T-cell (primary cell): ENCODE results near the gene RBM44. TPM values are rescaled to one million over a fixed set of nuclear protein-coding genes. Genes with fewer than 3 reads are reported as not detected.

Experiments used
- ATAC-seq, 4 experiments: fragments of 200-7000 bp in 3 of 4; fragments of 150-1000 bp in 1 of 4; cut with Tn5 transposase; replicated peaks in 1 of 4; 1 replicate in 3 of 4; 2 replicates in 1 of 4; pipeline ENCODE4 v1.10.0; 2021; ENCODE audit warnings: moderate library complexity in 3 of 4, mild to moderate bottlenecking in 2 of 4, moderate number of reproducible peaks in 1 of 4
- CTCF ChIA-PET, 2 donors: fragments of 300-600 bp; sonication (Branson Sonifier 250); formaldehyde crosslinking; loops; one replicate each; lab custom pipeline; 2022; ENCODE audit warnings: antibody characterized with exemption in 2 of 2; lab: Charles Lee
- POLR2A ChIA-PET, 2 donors: fragments of 300-600 bp; sonication (Branson Sonifier 250); formaldehyde crosslinking; loops; one replicate each; lab custom pipeline; 2022; ENCODE audit warnings: antibody characterized with exemption in 2 of 2; lab: Charles Lee
- DNase-seq, 35 experiments: peaks; one replicate each; pipeline versions ENCODE4 v3.0.0 to v3.0.0-alpha.2; 2013 to 2023
- H3K27ac ChIP-seq: one replicate; pipeline ENCODE4 v1.5.1; 2013; ENCODE audit warnings: low read length
- H3K27me3 ChIP-seq, 2 experiments: replicated peaks in 1 of 2; 1 replicate in 1 of 2; 2 replicates in 1 of 2; pipeline versions ENCODE4 v1.6.1 to v1.7.0; 2013; ENCODE audit warnings: low read length in 1 of 2, mixed read lengths in 1 of 2; ENCODE audit not compliant: control insufficient read depth in 2 of 2, insufficient read depth in 2 of 2; ENCODE audit errors: extremely low read depth in 1 of 2
- H3K36me3 ChIP-seq, 2 donors: 1 replicate in 1 of 2; 2 replicates in 1 of 2; pipeline versions ENCODE4 v1.6.1 to v1.7.0; 2013; ENCODE audit warnings: low read length in 1 of 2; ENCODE audit not compliant: control insufficient read depth in 2 of 2, insufficient read depth in 1 of 2; ENCODE audit errors: extremely low read depth in 1 of 2
- H3K4me1 ChIP-seq, 2 experiments: 1 replicate in 1 of 2; 2 replicates in 1 of 2; pipeline versions ENCODE4 v1.6.1 to v1.7.0; 2013; ENCODE audit warnings: low read length in 2 of 2, mixed read lengths in 1 of 2; ENCODE audit not compliant: insufficient read depth in 2 of 2, control insufficient read depth in 1 of 2; ENCODE audit errors: extremely low read depth in 1 of 2
- H3K4me3 ChIP-seq, 2 donors: 1 replicate in 1 of 2; 2 replicates in 1 of 2; pipeline versions ENCODE4 v1.5.1 to v1.7.0; 2013; ENCODE audit warnings: mild to moderate bottlenecking in 2 of 2, low read length in 1 of 2, moderate library complexity in 1 of 2; ENCODE audit not compliant: control insufficient read depth in 1 of 2; ENCODE audit errors: extremely low read depth in 1 of 2
- H3K9me3 ChIP-seq: 2 replicates; pipeline ENCODE4 v1.7.0; 2013
- H3K27ac Mint-ChIP-seq, 2 donors: one replicate each; pipeline ENCODE4 v1.8.0; 2020 to 2021; ENCODE audit warnings: mild to moderate bottlenecking in 2 of 2, mixed read lengths in 2 of 2
- H3K27me3 Mint-ChIP-seq, 2 donors: one replicate each; pipeline ENCODE4 v1.8.0; 2021 to 2022; ENCODE audit warnings: mixed read lengths in 2 of 2
- H3K36me3 Mint-ChIP-seq: one replicate; pipeline ENCODE4 v1.8.0; 2021; ENCODE audit warnings: mixed read lengths
- H3K4me1 Mint-ChIP-seq, 3 donors: one replicate each; pipeline ENCODE4 v1.8.0; 2020 to 2022; ENCODE audit warnings: mixed read lengths in 3 of 3, mild to moderate bottlenecking in 1 of 3
- H3K4me3 Mint-ChIP-seq, 3 donors: one replicate each; pipeline ENCODE4 v1.8.0; 2020 to 2022; ENCODE audit warnings: mild to moderate bottlenecking in 3 of 3, mixed read lengths in 3 of 3, moderate library complexity in 3 of 3
- H3K9me3 Mint-ChIP-seq, 3 donors: one replicate each; pipeline ENCODE4 v1.8.0; 2020 to 2022; ENCODE audit warnings: mixed read lengths in 3 of 3
- WGBS: methylation state at CpG from one replicate; pipeline ENCODE4 v1.1.5; 2013; ENCODE audit warnings: missing lambda C conversion rate; ENCODE audit not compliant: insufficient coverage; 5-methylcytosine and 5-hydroxymethylcytosine counted together
- total RNA-seq, 35 experiments: library from RNA in 6 of 35; stranded (reverse) in 6 of 35; fragments of 120-200 nt in 1 of 35; gene quantifications; one replicate each; pipeline versions ENCODE4 v1.2.1 to v1.2.4 and lab custom pipeline; 2013 to 2026

Gene RBM44
- total RNA-seq, 5 donors from 2014 or later (not counting 1 experiment from before 2014, with no cell fraction given), result 0.53 to 2.8 (median 0.98) TPM

GRCh38 chr2:237873897-237874551 lies 75.4 kb downstream of the RBM44 start:
- Mint-ChIP-seq H3K27ac (no peak overlapping the region), H3K4me1 (peaks cover 8 to 15% (median 10%) of the 10 kb centered on the region in 3 donors), H3K4me3 (peak overlapping the region in 1 of 3 donors; percentile 51), H3K9me3 (no peaks in the 10 kb centered on the region), H3K36me3 (no peaks in the 10 kb centered on the region), H3K27me3 (peaks cover 11 to 21% of the 10 kb centered on the region in 2 donors)
- Histone ChIP-seq H3K4me3 (no peak overlapping the region), H3K27me3 (peaks cover 1 to 59% of the 10 kb centered on the region in 2 experiments), H3K27ac (no peak overlapping the region), H3K36me3 (no peaks in the 10 kb centered on the region), H3K4me1 (peaks cover 0 to 10% of the 10 kb centered on the region in 2 experiments), H3K9me3 (no peaks in the 10 kb centered on the region)
- whole genome bisulfite sequencing, result 89% methylated on average over 13 of the region's 14 CpGs
- ChIA-PET POLR2A (no interaction called here), CTCF (interaction anchor here in 1 of 2 donors (0.7 kb wide), 1 partner anchor 393 kb away, joined by 3 read pairs; no protein-coding TSS in a partner anchor)
- ATAC-seq, result no peak
- no peak for DNase-seq

- no peak overlapping the region for H3K4me3 ChIP-seq
- Mint-ChIP-seq H3K4me1 (peaks cover 5 to 10% (median 6%) of the 10 kb centered on the region in 3 donors), H3K27me3 (peaks cover 5 to 17% of the 10 kb centered on the region in 2 donors), H3K9me3 (no peaks in the 10 kb centered on the region), H3K36me3 (no peaks in the 10 kb centered on the region), H3K4me3 (no peak overlapping the region), H3K27ac (no peak overlapping the region)
- 86% methylated on average over 6 of the region's 7 CpGs for WGBS
- POLR2A ChIA-PET, result no interaction called here
- CTCF ChIA-PET, result no interaction called here
- ATAC-seq (no peak), DNase-seq (no peak)
- peaks cover 0 to 57% of the 10 kb centered on the region in 2 experiments for H3K27me3 ChIP-seq
- H3K4me1 ChIP-seq, result peaks cover 0 to 10% of the 10 kb centered on the region in 2 experiments
- H3K9me3 ChIP-seq, result no peaks in the 10 kb centered on the region
- no peak overlapping the region for H3K27ac ChIP-seq
- no peaks in the 10 kb centered on the region for H3K36me3 ChIP-seq
Observed at GRCh38 chr2:237874585-237875161, 76.1 kb downstream of the RBM44 start.

GRCh38 chr2:237875256-237876060 lies 76.9 kb downstream of the RBM44 start:
- POLR2A ChIA-PET, result no interaction called here

GRCh38 chr2:237876061-237876526 lies 77.5 kb downstream of the RBM44 start:
- Histone ChIP-seq H3K4me1 (peaks cover 0 to 10% of the 10 kb centered on the region in 2 experiments), H3K27ac (no peak overlapping the region), H3K36me3 (no peaks in the 10 kb centered on the region), H3K27me3 (peaks cover 0 to 44% of the 10 kb centered on the region in 2 experiments), H3K4me3 (no peak overlapping the region), H3K9me3 (no peaks in the 10 kb centered on the region)
- ATAC-seq, result no peak
- H3K9me3 Mint-ChIP-seq, result no peaks in the 10 kb centered on the region
- peaks cover 0 to 7% of the 10 kb centered on the region in 2 donors for H3K27me3 Mint-ChIP-seq
- peaks cover 5 to 10% (median 6%) of the 10 kb centered on the region in 3 donors for H3K4me1 Mint-ChIP-seq
- 78% methylated on average over 14 of the region's 14 CpGs for WGBS
- POLR2A ChIA-PET, result no interaction called here
- no peak overlapping the region for H3K4me3 Mint-ChIP-seq
- no peak overlapping the region for H3K27ac Mint-ChIP-seq
- CTCF ChIA-PET, result interaction anchor here in 1 of 2 donors (0.6 kb wide), 1 partner anchor 8 kb away, joined by 10 read pairs; no protein-coding TSS in a partner anchor
- H3K36me3 Mint-ChIP-seq, result no peaks in the 10 kb centered on the region
- no peak for DNase-seq

More at GRCh38 chr2:237875256-237876060, 76.9 kb downstream of the RBM44 start:
- Mint-ChIP-seq H3K36me3 (no peaks in the 10 kb centered on the region), H3K27me3 (peaks cover 3 to 13% of the 10 kb centered on the region in 2 donors), H3K27ac (no peak overlapping the region), H3K4me3 (no peak overlapping the region), H3K4me1 (peaks cover 5 to 10% (median 6%) of the 10 kb centered on the region in 3 donors), H3K9me3 (no peaks in the 10 kb centered on the region)
- Histone ChIP-seq H3K4me1 (peaks cover 0 to 10% of the 10 kb centered on the region in 2 experiments), H3K4me3 (no peak overlapping the region), H3K36me3 (no peaks in the 10 kb centered on the region), H3K9me3 (no peaks in the 10 kb centered on the region), H3K27ac (no peak overlapping the region), H3K27me3 (peaks cover 0 to 51% of the 10 kb centered on the region in 2 experiments)
- no peak for DNase-seq
- CTCF ChIA-PET, result no interaction called here
- no peak for ATAC-seq
- WGBS, result 78% methylated on average over 12 of the region's 16 CpGs

GRCh38 chr2:237876532-237876931 lies 78.0 kb downstream of the RBM44 start:
- H3K36me3 Mint-ChIP-seq, result no peaks in the 10 kb centered on the region
- no peak overlapping the region for H3K4me3 Mint-ChIP-seq
- H3K27ac Mint-ChIP-seq, result no peak overlapping the region
- POLR2A ChIA-PET, result no interaction called here
- Histone ChIP-seq H3K4me3 (no peak overlapping the region), H3K27ac (no peak overlapping the region), H3K9me3 (no peaks in the 10 kb centered on the region), H3K27me3 (peaks cover 0 to 40% of the 10 kb centered on the region in 2 experiments), H3K4me1 (peaks cover 0 to 10% of the 10 kb centered on the region in 2 experiments), H3K36me3 (no peaks in the 10 kb centered on the region)
- no peak for DNase-seq
- no peak for ATAC-seq
- peaks cover 5 to 10% (median 6%) of the 10 kb centered on the region in 3 donors for H3K4me1 Mint-ChIP-seq
- peaks cover 0 to 5% of the 10 kb centered on the region in 2 donors for H3K27me3 Mint-ChIP-seq
- no peaks in the 10 kb centered on the region for H3K9me3 Mint-ChIP-seq
- CTCF ChIA-PET, result interaction anchor here (0.6 kb wide), 2 partner anchors 9 to 1870 kb away, joined by 3 to 10 read pairs; no protein-coding TSS in a partner anchor
- WGBS, result 86% methylated on average over 11 of the region's 12 CpGs
